ENCODE results near the gene PLRG1. TPM values are rescaled to one million over a fixed set of nuclear protein-coding genes. Genes with fewer than 3 reads are reported as not detected.
A peak's percentile ranks its signal among the peaks of the same experiment; 100 is the strongest.

PLRG1 gene
- total RNA-seq, 1 donor from 2014 or later = 96.3 TPM

DNA sequence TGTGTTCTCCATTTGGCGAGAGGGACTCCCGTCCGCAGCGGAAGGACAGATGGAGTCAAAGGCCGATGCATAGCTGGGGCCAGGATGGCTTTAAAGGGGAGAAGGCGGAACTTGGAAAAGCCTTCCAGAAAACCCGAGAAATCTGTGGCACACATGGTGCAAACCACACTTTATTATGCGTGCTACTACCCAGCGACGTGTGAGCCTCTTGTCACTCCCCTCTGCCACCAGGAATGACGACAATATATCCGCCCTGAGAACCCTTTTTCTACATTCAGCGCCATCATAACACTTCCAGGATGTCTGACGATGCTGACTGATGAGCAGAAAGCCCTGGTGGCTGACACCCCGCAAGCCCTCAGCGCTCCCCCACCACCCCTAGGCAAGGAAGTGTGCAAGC, 57.9 kb downstream of the PLRG1 start:
- Mint-ChIP-seq H3K9me3 (ENCODE audit: low read depth) (no peaks in the 10 kb centered on the region), H3K4me1 (ENCODE audit: low read depth) (peaks cover 9% of the 10 kb centered on the region), H3K27me3 (peaks cover 51% of the 10 kb centered on the region), H3K4me3 (ENCODE audit: low read depth) (peak overlapping the region; percentile 73), H3K27ac (no peak overlapping the region), H3K36me3 (ENCODE audit: insufficient read depth) (no peaks in the 10 kb centered on the region)
- DNase-seq (ENCODE audit: low spot score, unreplicated experiment) = no peak
- TF ChIP-seq, protein P1, sequence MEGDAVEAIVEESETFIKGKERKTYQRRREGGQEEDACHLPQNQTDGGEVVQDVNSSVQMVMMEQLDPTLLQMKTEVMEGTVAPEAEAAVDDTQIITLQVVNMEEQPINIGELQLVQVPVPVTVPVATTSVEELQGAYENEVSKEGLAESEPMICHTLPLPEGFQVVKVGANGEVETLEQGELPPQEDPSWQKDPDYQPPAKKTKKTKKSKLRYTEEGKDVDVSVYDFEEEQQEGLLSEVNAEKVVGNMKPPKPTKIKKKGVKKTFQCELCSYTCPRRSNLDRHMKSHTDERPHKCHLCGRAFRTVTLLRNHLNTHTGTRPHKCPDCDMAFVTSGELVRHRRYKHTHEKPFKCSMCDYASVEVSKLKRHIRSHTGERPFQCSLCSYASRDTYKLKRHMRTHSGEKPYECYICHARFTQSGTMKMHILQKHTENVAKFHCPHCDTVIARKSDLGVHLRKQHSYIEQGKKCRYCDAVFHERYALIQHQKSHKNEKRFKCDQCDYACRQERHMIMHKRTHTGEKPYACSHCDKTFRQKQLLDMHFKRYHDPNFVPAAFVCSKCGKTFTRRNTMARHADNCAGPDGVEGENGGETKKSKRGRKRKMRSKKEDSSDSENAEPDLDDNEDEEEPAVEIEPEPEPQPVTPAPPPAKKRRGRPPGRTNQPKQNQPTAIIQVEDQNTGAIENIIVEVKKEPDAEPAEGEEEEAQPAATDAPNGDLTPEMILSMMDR (IDR thresholded peaks at IDR 0.05; ENCODE audit: unreplicated experiment) = no peak

DNA sequence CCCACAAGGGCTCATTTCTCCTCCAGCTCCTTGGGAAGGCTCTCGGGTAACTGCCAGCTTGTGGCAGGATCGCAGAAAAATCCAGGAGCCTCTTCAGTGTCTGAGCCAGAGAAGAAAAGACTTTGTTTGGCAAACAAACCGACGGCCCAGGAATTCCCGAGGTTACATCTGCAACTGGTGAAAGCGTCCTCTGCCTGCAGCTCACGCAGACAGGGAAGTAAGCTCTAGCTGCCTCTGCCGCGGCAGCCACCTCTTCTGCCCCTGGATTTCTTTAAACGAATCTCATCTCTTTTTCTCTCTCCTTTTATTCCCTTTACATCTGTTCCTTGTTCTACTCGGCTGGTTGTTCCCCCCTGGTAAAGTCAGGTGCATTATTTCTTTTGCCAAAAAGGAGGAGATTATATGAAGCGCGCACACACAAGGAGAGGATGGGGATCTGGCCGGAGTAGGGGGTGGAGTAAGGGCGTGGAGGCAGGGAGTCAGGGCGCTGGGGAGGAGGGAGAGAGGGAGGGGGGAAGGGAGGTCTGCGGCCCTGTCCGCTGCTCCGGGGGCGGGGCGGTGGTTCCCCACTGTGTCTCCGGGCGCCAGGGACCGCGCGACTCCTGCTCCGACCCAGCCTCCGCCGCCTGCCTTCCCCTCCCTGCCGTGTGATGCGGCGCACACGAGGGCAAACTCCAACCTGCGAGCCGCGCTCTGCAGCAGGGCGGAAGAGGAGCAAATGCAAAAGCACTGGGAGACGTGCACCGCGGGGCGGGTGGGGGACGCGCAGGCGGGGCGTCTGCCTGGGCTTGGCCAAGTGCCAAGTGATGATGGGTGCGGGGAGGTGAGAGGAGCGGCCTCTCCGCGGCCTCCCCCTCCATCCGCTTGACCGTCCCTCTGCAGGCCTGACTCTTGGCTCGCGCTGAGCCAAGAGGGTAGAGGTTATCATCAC, 58.6 kb downstream of the PLRG1 start, which contains the start of gene DCHS2:
Gene DCHS2, minus strand, starts transcription at position 459 of the 931 bp plus-strand sequence. Its CDS starts 444 bp downstream, at position 15.
- peak; percentile 20 for DNase-seq (ENCODE audit: low spot score, unreplicated experiment)
- no peak within 1 kb of the TSS for H3K27ac Mint-ChIP-seq
- H3K9me3 Mint-ChIP-seq (ENCODE audit: low read depth) = no peaks in the 10 kb centered on the region
- H3K27me3 Mint-ChIP-seq = peaks cover 44% of the 10 kb centered on the region
- peak within 1 kb of the TSS; percentile 73 for H3K4me3 Mint-ChIP-seq (ENCODE audit: low read depth)
- H3K36me3 Mint-ChIP-seq (ENCODE audit: insufficient read depth) = no peaks in the 10 kb centered on the region
- TF ChIP-seq, protein P1 (IDR thresholded peaks at IDR 0.05; ENCODE audit: unreplicated experiment) = no peak
- H3K4me1 Mint-ChIP-seq (ENCODE audit: low read depth) = peaks cover 9% of the 10 kb centered on the region

DNA sequence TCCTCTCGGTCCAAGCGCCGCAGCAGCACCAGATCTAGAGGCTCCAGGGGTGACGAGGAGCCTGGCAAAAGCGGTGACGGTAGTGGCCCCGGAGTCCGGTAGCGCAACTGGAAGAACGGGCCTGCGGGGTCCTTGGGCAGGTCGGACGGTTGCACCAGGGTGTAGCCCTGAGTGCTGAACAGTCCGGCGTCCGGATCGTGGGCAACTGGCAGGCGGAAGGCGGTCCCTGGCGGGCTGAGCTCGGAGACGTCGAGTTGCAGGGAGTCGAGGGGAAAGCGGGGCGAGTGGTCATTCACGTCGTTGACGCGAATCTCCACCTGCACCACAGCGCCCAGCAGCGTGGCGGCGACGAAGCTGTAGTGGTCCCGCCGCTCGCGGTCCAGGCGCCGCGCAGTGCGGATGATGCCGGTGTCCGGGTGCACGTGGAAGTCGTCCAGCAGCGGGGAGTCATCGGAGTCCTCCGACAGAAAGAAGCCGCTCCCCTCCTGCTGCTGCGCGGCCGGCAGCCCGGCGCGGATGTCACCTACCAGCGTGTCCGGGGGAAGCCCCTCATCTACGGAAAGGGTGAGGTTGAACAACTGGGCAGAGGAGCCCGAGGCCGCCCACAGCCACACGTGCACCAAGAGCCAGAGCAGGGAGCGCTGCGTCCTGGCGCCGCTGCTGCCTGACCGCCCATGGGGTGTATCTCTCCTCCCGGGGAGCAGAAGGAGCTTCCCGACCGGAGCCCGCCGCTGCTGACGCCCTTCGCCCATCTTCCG, 59.4 kb downstream of the PLRG1 start:
- Mint-ChIP-seq H3K4me1 (ENCODE audit: low read depth) (peaks cover 9% of the 10 kb centered on the region), H3K9me3 (ENCODE audit: low read depth) (no peaks in the 10 kb centered on the region), H3K27me3 (peaks cover 37% of the 10 kb centered on the region), H3K27ac (no peak overlapping the region), H3K36me3 (ENCODE audit: insufficient read depth) (no peaks in the 10 kb centered on the region), H3K4me3 (ENCODE audit: low read depth) (peak overlapping the region; percentile 73)
- TF ChIP-seq, protein P1 (IDR thresholded peaks at IDR 0.05; ENCODE audit: unreplicated experiment) = no peak
- DNase-seq (ENCODE audit: low spot score, unreplicated experiment) = peak; percentile 11

DNA sequence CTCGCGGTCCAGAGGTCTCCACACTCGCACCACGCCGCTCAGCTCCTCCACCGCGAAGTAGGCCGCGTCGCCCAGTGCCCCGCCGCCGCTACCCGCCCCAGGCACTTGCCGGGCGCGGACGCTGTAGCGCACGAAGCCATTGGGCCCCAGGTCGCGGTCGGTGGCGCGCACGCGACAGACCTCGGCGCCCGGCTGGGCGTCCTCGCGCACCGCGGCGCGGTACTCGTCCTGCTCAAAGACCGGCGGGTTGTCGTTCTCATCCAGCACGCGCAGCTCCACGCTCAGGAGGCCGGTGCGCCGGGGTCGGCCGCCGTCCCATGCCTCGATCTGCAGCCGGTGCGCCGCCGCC, 60.0 kb downstream of the PLRG1 start:
- no peak for DNase-seq (ENCODE audit: low spot score, unreplicated experiment)
- Mint-ChIP-seq H3K27ac (no peak overlapping the region), H3K36me3 (ENCODE audit: insufficient read depth) (no peaks in the 10 kb centered on the region), H3K4me1 (ENCODE audit: low read depth) (peaks cover 9% of the 10 kb centered on the region), H3K4me3 (ENCODE audit: low read depth) (peak overlapping the region; percentile 73), H3K9me3 (ENCODE audit: low read depth) (no peaks in the 10 kb centered on the region), H3K27me3 (peaks cover 35% of the 10 kb centered on the region)
- TF ChIP-seq, protein P1 (IDR thresholded peaks at IDR 0.05; ENCODE audit: unreplicated experiment) = no peak

DNA sequence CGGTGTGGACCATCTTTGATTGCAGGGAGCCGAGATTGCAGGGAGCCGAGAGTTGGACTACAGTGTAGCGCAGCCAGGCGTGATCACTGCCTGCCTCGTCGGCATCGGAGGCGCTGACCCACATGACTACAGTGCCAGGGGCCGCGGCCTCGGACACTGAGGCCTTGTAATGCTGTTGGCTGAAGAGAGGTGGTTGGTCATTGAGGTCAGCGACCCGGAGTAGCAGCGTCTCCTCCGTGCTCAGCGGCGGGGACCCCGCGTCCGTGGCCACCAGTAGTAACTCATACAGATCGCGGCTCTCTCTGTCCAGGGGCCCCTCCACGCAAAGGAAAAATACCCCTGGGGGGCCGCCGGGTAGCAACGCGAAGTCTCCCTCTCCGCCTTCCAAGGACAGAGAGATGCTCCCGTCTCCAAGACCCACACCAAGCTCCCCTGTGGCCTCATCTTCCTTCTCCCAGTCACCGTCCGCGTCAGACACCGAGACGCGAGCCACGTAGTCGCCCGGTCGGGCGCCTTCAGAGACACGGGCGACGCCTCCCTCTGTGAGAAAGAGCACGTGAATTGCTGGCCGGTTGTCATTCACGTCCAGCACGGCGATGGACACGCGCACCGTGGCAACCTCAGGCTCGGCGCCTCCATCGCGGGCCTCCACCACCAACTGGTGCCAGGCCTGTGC, 60.5 kb downstream of the PLRG1 start:
- H3K27me3 Mint-ChIP-seq = peaks cover 35% of the 10 kb centered on the region

More for the DNA sequence above, 60.5 kb downstream of the PLRG1 start:
- H3K27ac Mint-ChIP-seq = no peak overlapping the region
- TF ChIP-seq, protein P1 (IDR thresholded peaks at IDR 0.05; ENCODE audit: unreplicated experiment) = no peak
- H3K9me3 Mint-ChIP-seq (ENCODE audit: low read depth) = no peaks in the 10 kb centered on the region
- H3K4me1 Mint-ChIP-seq (ENCODE audit: low read depth) = peaks cover 9% of the 10 kb centered on the region
- H3K36me3 Mint-ChIP-seq (ENCODE audit: insufficient read depth) = no peaks in the 10 kb centered on the region
- no peak for DNase-seq (ENCODE audit: low spot score, unreplicated experiment)
- H3K4me3 Mint-ChIP-seq (ENCODE audit: low read depth) = no peak overlapping the region

Data from progenitor cell of endocrine pancreas (in vitro differentiated cells).